ENCODE measurements around the gene REN. TPM values are rescaled to one million over a fixed set of nuclear protein-coding genes. Genes with fewer than 3 reads are reported as not detected.

REN gene
- total and polyA plus RNA-seq, 11 donors, result not detected

GRCh38 chr1:204143276-204144041 is 22.7 kb downstream of the REN start:
- no peak overlapping the region for H3K4me3 ChIP-seq
- H3K4me1 ChIP-seq, result no peaks in the 10 kb centered on the region
- no peak overlapping the region for H3K27ac ChIP-seq
- ATAC-seq, result no peak
- DNase-seq, result no peak
- H3K27me3 ChIP-seq, result no peaks in the 10 kb centered on the region
- 69 to 82% (median 77%) methylated on average over 14 of the region's 14 CpGs for WGBS, 4 donors
- H3K36me3 ChIP-seq, result peaks cover 0 to 14% (median 0%) of the 10 kb centered on the region in 9 donors
- intact Hi-C loops (cut with DNase I), result no loop called here
- H3K9me3 ChIP-seq, result no peaks in the 10 kb centered on the region
- TF ChIP-seq POLR2A (IDR thresholded peaks at IDR 0.05) (no peak), CTCF (IDR thresholded peaks at IDR 0.05) (no peak)

GRCh38 chr1:204142032-204142974 is 23.8 kb downstream of the REN start:
- Histone ChIP-seq H3K27me3 (no peaks in the 10 kb centered on the region), H3K9me3 (no peaks in the 10 kb centered on the region), H3K4me3 (no peak overlapping the region), H3K4me1 (no peaks in the 10 kb centered on the region), H3K27ac (no peak overlapping the region), H3K36me3 (peaks cover 0 to 14% (median 0%) of the 10 kb centered on the region in 9 donors)
- 88 to 93% (median 91%) methylated on average over 5 of the region's 5 CpGs for WGBS, 4 donors
- intact Hi-C loops (cut with DNase I), result no loop called here
- ATAC-seq, result no peak
- no peak for DNase-seq
- TF ChIP-seq POLR2A (IDR thresholded peaks at IDR 0.05) (no peak), CTCF (IDR thresholded peaks at IDR 0.05) (no peak)

GRCh38 chr1:204141131-204141530 is 25.0 kb downstream of the REN start:
- Histone ChIP-seq H3K4me1 (no peaks in the 10 kb centered on the region), H3K36me3 (peaks cover 0 to 14% (median 0%) of the 10 kb centered on the region in 9 donors), H3K27me3 (no peaks in the 10 kb centered on the region), H3K4me3 (no peak overlapping the region), H3K9me3 (no peaks in the 10 kb centered on the region), H3K27ac (no peak overlapping the region)
- DNase-seq, result no peak
- WGBS, 4 donors, result 93 to 97% (median 94%) methylated on average over 3 of the region's 3 CpGs
- intact Hi-C loops (cut with DNase I), result no loop called here
- ATAC-seq, result no peak
- TF ChIP-seq POLR2A (IDR thresholded peaks at IDR 0.05) (no peak), CTCF (IDR thresholded peaks at IDR 0.05) (no peak)

GRCh38 chr1:204139952-204140351 is 26.2 kb downstream of the REN start:
- no peaks in the 10 kb centered on the region for H3K27me3 ChIP-seq
- DNase-seq, result no peak
- no peak overlapping the region for H3K27ac ChIP-seq
- peaks cover 0 to 14% (median 0%) of the 10 kb centered on the region in 9 donors for H3K36me3 ChIP-seq
- no peaks in the 10 kb centered on the region for H3K4me1 ChIP-seq
- no peaks in the 10 kb centered on the region for H3K9me3 ChIP-seq
- H3K4me3 ChIP-seq, result no peak overlapping the region
- TF ChIP-seq POLR2A (IDR thresholded peaks at IDR 0.05) (no peak), CTCF (IDR thresholded peaks at IDR 0.05) (no peak)
- intact Hi-C loops (cut with DNase I), result no loop called here
- ATAC-seq, result no peak
- WGBS, 4 donors, result 92 to 97% (median 97%) methylated on average over 6 of the region's 6 CpGs

All from heart left ventricle (tissue), 16 donors.